ENCODE measurements around the gene ARHGAP29. TPM values are rescaled to one million over a fixed set of nuclear protein-coding genes. Genes with fewer than 3 reads are reported as not detected.

ARHGAP29 gene
- total RNA-seq, 1 donor from 2014 or later, result 1.5 TPM

DNA sequence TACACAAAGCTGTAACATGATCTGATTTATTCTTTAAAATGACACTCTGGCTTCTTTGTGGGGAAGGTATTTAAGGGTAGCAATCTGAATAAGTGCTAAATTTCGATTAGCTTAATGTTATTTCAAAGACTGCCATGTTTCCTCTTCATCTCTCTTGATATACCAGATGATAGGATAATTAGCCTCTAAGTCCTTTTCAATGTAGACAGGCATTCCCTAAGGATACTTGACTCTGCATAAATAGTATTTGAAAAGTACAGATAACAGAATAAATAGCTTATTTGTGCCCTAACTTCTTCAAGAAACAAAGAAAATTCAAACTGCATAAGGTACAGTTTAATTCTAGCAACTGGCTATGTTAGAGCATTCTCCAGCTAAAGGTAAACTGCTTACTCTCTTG, 46.2 kb downstream of the ARHGAP29 start:
- DNase-seq (ENCODE audit: low read depth, low spot score), result no peak
- Mint-ChIP-seq H3K9me3 (peaks cover 4% of the 10 kb centered on the region), H3K27ac (ENCODE audit: unreplicated experiment) (no peak overlapping the region), H3K4me3 (no peak overlapping the region), H3K4me1 (peaks cover 10% of the 10 kb centered on the region), H3K27me3 (ENCODE audit: low read depth) (no peaks in the 10 kb centered on the region), H3K36me3 (ENCODE audit: low read depth) (no peaks in the 10 kb centered on the region)
- TF ChIP-seq, protein P1, sequence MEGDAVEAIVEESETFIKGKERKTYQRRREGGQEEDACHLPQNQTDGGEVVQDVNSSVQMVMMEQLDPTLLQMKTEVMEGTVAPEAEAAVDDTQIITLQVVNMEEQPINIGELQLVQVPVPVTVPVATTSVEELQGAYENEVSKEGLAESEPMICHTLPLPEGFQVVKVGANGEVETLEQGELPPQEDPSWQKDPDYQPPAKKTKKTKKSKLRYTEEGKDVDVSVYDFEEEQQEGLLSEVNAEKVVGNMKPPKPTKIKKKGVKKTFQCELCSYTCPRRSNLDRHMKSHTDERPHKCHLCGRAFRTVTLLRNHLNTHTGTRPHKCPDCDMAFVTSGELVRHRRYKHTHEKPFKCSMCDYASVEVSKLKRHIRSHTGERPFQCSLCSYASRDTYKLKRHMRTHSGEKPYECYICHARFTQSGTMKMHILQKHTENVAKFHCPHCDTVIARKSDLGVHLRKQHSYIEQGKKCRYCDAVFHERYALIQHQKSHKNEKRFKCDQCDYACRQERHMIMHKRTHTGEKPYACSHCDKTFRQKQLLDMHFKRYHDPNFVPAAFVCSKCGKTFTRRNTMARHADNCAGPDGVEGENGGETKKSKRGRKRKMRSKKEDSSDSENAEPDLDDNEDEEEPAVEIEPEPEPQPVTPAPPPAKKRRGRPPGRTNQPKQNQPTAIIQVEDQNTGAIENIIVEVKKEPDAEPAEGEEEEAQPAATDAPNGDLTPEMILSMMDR (conservative IDR thresholded peaks at IDR 0.05), result no peak

GRCh38 chr1:94186946-94187345, 50.4 kb downstream of the ARHGAP29 start:
- H3K9me3 Mint-ChIP-seq, result no peaks in the 10 kb centered on the region
- H3K4me1 Mint-ChIP-seq, result no peaks in the 10 kb centered on the region
- no peak overlapping the region for H3K4me3 Mint-ChIP-seq
- no peak overlapping the region for H3K27ac Mint-ChIP-seq (ENCODE audit: unreplicated experiment)
- no peaks in the 10 kb centered on the region for H3K27me3 Mint-ChIP-seq (ENCODE audit: low read depth)
- no peaks in the 10 kb centered on the region for H3K36me3 Mint-ChIP-seq (ENCODE audit: low read depth)
- TF ChIP-seq, protein P1 (conservative IDR thresholded peaks at IDR 0.05), result no peak
- DNase-seq (ENCODE audit: low read depth, low spot score), result no peak

DNA sequence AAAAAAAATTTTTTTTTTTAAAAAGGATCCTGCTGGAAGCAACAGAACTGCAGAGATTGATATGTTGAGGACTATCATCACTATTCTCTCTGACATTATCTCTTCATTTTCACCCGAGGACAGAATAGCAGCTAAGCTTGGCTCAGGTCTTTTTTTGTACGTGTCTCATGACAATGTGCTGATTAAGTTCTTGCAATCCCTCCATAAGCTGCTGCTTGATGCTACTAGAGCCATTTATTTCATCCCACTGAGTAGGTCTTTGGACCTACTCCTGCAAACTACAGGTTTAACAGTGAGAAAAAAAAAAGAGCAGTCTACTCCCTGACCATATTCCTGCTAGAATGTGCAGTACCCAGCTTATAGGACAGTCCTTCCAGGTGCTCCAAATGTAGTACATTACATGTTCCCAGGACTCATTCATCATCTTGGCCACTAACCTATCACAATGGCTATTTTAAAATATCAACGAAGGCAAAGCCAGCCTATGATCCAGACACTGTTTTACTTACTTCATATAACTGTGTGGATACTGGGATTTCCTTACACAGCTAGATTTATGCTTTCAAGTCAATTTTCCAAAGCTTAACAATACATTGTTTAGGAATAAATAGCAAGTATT, 54.1 kb downstream of the ARHGAP29 start:
- H3K9me3 Mint-ChIP-seq, result no peaks in the 10 kb centered on the region
- H3K4me1 Mint-ChIP-seq, result no peaks in the 10 kb centered on the region
- no peak overlapping the region for H3K4me3 Mint-ChIP-seq
- TF ChIP-seq, protein P1 (conservative IDR thresholded peaks at IDR 0.05), result no peak
- DNase-seq (ENCODE audit: low read depth, low spot score), result no peak
- H3K36me3 Mint-ChIP-seq (ENCODE audit: low read depth), result no peaks in the 10 kb centered on the region
- no peaks in the 10 kb centered on the region for H3K27me3 Mint-ChIP-seq (ENCODE audit: low read depth)
- H3K27ac Mint-ChIP-seq (ENCODE audit: unreplicated experiment), result no peak overlapping the region

DNA sequence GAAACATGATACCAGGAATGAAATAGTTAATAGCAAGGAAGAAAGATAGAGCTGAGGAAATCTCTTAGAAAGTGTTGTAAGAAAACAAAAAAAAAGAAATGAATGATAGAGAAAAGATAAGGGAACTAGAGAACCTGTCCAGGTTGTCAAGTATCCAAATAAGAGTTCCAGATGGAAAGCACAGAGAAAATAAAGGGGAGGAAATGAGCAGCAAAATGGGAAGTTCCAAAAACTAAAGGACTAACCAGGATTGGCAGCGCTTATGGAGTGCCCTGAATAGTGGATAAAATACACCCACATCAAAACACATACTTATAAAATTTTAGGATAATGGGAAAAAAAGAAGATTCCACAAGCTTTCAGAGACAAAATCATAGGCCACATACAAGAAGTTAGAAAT, 55.2 kb downstream of the ARHGAP29 start:
- DNase-seq (ENCODE audit: low read depth, low spot score), result no peak
- TF ChIP-seq, protein P1 (conservative IDR thresholded peaks at IDR 0.05), result no peak
- no peak overlapping the region for H3K4me3 Mint-ChIP-seq
- no peak overlapping the region for H3K27ac Mint-ChIP-seq (ENCODE audit: unreplicated experiment)
- H3K27me3 Mint-ChIP-seq (ENCODE audit: low read depth), result no peaks in the 10 kb centered on the region
- no peaks in the 10 kb centered on the region for H3K4me1 Mint-ChIP-seq
- no peaks in the 10 kb centered on the region for H3K9me3 Mint-ChIP-seq
- no peaks in the 10 kb centered on the region for H3K36me3 Mint-ChIP-seq (ENCODE audit: low read depth)

DNA sequence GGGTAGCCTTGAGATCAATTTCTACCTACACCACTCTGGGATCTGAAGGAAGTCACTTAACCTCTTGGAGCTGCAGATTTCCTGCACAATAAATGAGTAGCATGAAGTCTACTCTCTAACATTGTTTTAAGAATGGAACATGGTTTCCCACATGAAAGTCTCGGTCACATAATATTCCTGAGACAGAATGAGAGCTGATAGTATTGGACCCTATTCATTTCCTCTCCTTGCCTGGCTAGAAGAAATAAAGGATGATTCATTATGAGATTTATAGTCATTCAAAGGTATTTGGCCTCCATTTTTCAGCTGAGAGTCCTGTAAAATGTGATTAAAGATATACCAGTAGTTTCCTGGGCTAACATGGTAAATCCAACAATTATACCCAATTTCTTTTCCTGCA, 56.7 kb downstream of the ARHGAP29 start:
- TF ChIP-seq, protein P1 (conservative IDR thresholded peaks at IDR 0.05), result no peak
- Mint-ChIP-seq H3K27me3 (ENCODE audit: low read depth) (no peaks in the 10 kb centered on the region), H3K9me3 (no peaks in the 10 kb centered on the region), H3K4me3 (no peak overlapping the region), H3K4me1 (no peaks in the 10 kb centered on the region), H3K36me3 (ENCODE audit: low read depth) (no peaks in the 10 kb centered on the region), H3K27ac (ENCODE audit: unreplicated experiment) (no peak overlapping the region)
- no peak for DNase-seq (ENCODE audit: low read depth, low spot score)

Data from neural crest cell (in vitro differentiated cells).